Lower leg skin (tissue), 4 donors: Measurements from ENCODE around the gene RABEPK. TPM values are rescaled to one million over a fixed set of nuclear protein-coding genes. Genes with fewer than 3 reads are reported as not detected.
"Not testable (repeated sequence)": the region's sequence is repeated elsewhere in the genome, so short reads cannot be mapped to it uniquely, and the experiment has no call there.

ENCODE experiments used
- DNase-seq, 2 donors: peaks; one replicate each; pipeline ENCODE4 v3.0.0-alpha.2; 2019; ENCODE audit warnings: low spot score in 2 of 2
- H3K4me3 ChIP-seq: fragments of 200-600 bp; sonication (generic); 2 replicates; pipeline ENCODE4 v1.5.1; 2017; ENCODE audit warnings: mild to moderate bottlenecking, low read depth; ENCODE audit not compliant: poor library complexity, severe bottlenecking
- CTCF ChIP-seq, 3 donors: fragments of 450-650 bp; IDR thresholded peaks; one replicate each; pipeline ENCODE4 v1.5.1; 2016; ENCODE audit warnings: antibody characterized with exemption in 3 of 3, mild to moderate bottlenecking in 3 of 3, moderate library complexity in 2 of 3
- POLR2A ChIP-seq, 2 donors: fragments of 450-650 bp; IDR thresholded peaks; one replicate each; pipeline ENCODE4 v1.6.1; 2016 to 2017; ENCODE audit warnings: antibody characterized with exemption in 2 of 2, mild to moderate bottlenecking in 1 of 2, moderate library complexity in 1 of 2
- WGBS, 2 donors: methylation state at CpG; one replicate each; pipeline ENCODE4 v1.1.5; 2018; 5-methylcytosine and 5-hydroxymethylcytosine counted together
- intact Hi-C: fragments of 100-400 bp; cut with DNase I; formaldehyde crosslinking; loops from one replicate; pipeline ENCODE4 v1.15.0; 2023; ENCODE audit warnings: low total_unique reads
- total RNA-seq, 4 donors: library from RNA; depleted of rRNA; stranded (reverse); fragments of >200 nt; gene quantifications; one replicate each; pipeline ENCODE4 v1.1.0, GENCODE V29; 2016

The RABEPK gene
- total RNA-seq, 4 donors from 2014 or later: 12.3 to 17.9 (median 14.1) TPM

GRCh38 chr9:125161284-125161918, 38.9 kb upstream of the RABEPK start:
- WGBS, 2 donors: 63 to 64% methylated on average over 3 of the region's 3 CpGs
- no peak overlapping the region for H3K4me3 ChIP-seq
- peak in 1 of 2 donors; percentile 19 for DNase-seq
- TF ChIP-seq POLR2A (IDR thresholded peaks at IDR 0.05) (no peak), CTCF (IDR thresholded peaks at IDR 0.05) (no peak)
- intact Hi-C loops: no loop called here

- 92 to 97% methylated on average over 6 of the region's 6 CpGs for WGBS, 2 donors
- H3K4me3 ChIP-seq, DNase-seq, intact Hi-C loops: not testable (repeated sequence)
Observed at GRCh38 chr9:125162891-125163290, 37.5 kb upstream of the RABEPK start.

GRCh38 chr9:125166762-125167161, 33.6 kb upstream of the RABEPK start:
- 44 to 93% methylated on average over 2 of the region's 2 CpGs for WGBS, 2 donors
- DNase-seq: no peak
- TF ChIP-seq POLR2A (IDR thresholded peaks at IDR 0.05): no peak
- no peak for TF ChIP-seq CTCF (IDR thresholded peaks at IDR 0.05)
- H3K4me3 ChIP-seq: no peak overlapping the region
- intact Hi-C loops: no loop called here

GRCh38 chr9:125169895-125170294, 30.4 kb upstream of the RABEPK start:
- TF ChIP-seq CTCF (IDR thresholded peaks at IDR 0.05) (no peak), POLR2A (IDR thresholded peaks at IDR 0.05) (no peak)
- H3K4me3 ChIP-seq: no peak overlapping the region
- DNase-seq: no peak
- intact Hi-C loops: no loop called here

GRCh38 chr9:125172031-125172755, 28.1 kb upstream of the RABEPK start:
- intact Hi-C loops: no loop called here
- 42 to 52% methylated on average over 6 of the region's 6 CpGs for WGBS, 2 donors
- no peak overlapping the region for H3K4me3 ChIP-seq
- DNase-seq: peak in 1 of 2 donors; percentile 84
- TF ChIP-seq CTCF (IDR thresholded peaks at IDR 0.05): no peak
- TF ChIP-seq POLR2A (IDR thresholded peaks at IDR 0.05): no peak

GRCh38 chr9:125176636-125177035, 23.7 kb upstream of the RABEPK start:
- no peak overlapping the region for H3K4me3 ChIP-seq
- 59 to 83% methylated on average over 3 of the region's 3 CpGs for WGBS, 2 donors
- intact Hi-C loops: no loop called here

More at GRCh38 chr9:125176636-125177035, 23.7 kb upstream of the RABEPK start:
- TF ChIP-seq CTCF (IDR thresholded peaks at IDR 0.05) (no peak), POLR2A (IDR thresholded peaks at IDR 0.05) (no peak)
- peak in 1 of 2 donors; percentile 72 for DNase-seq
